ENCODE measurements around the gene FILIP1L. TPM values are rescaled to one million over a fixed set of nuclear protein-coding genes. Genes with fewer than 3 reads are reported as not detected.

The FILIP1L gene
- total and polyA plus RNA-seq, 2 donors (not counting 1 experiment from before 2014, with no cell fraction given), result 0.32 to 0.48 TPM

DNA sequence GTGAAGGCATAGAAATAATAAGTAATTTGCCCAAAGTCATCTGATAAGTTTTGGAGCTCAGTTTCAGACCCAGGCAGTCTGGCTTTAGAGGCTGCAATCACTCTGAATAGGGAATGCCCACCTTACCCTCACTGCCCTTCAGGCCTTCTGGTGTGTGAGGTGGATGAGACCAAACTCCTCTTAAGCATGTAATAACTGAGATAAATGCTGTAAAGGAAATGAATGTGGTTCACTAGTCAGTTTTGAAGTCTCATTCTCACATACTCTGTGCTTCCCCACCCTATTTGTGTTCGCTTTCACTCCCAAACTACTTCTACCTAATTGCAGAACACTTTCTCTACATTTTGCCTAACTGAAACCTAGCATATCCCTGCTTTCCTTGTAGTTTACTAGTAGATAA is 144.1 kb downstream of the FILIP1L start:
- Histone ChIP-seq H3K36me3 (replicated peaks in 1 of 2; ENCODE audit: control extremely low read depth in 1 of 2, control insufficient read depth in 1 of 2, extremely low read depth in 1 of 2, insufficient read depth in 2 of 2, low read length in 1 of 2) (no peaks in the 10 kb centered on the region), H4K20me1 (ENCODE audit: control insufficient read depth, insufficient read depth, low read length, poor library complexity, severe bottlenecking) (no peaks in the 10 kb centered on the region), H3K79me2 (ENCODE audit: control insufficient read depth, insufficient read depth, low read length) (no peaks in the 10 kb centered on the region), H3K27ac (ENCODE audit: low read length in 2 of 2) (no peak overlapping the region), H2AFZ (ENCODE audit: insufficient read depth, low read depth, low read length, poor library complexity, severe bottlenecking) (no peak overlapping the region), H3K4me1 (ENCODE audit: control insufficient read depth in 2 of 2, insufficient read depth in 2 of 2, low read length in 2 of 2) (no peaks in the 10 kb centered on the region), H3K4me2 (replicated peaks; ENCODE audit: low read depth, low read length, poor library complexity, severe bottlenecking) (no peak overlapping the region), H3K9me3 (ENCODE audit: control extremely low read depth in 1 of 3, control insufficient read depth in 2 of 3, insufficient read depth in 1 of 3, low read length in 2 of 3) (no peaks in the 10 kb centered on the region), H3K4me3 (ENCODE audit: control extremely low read depth in 1 of 5, extremely low read depth in 1 of 5, insufficient read depth in 1 of 5, low read depth in 2 of 5, low read length in 4 of 5) (no peak overlapping the region), H3K27me3 (replicated peaks in 1 of 4; ENCODE audit: control extremely low read depth in 1 of 4, control insufficient read depth in 3 of 4, insufficient read depth in 4 of 4, low read length in 3 of 4) (no peaks in the 10 kb centered on the region), H3K9ac (ENCODE audit: low read length) (no peak overlapping the region)
- H3K9me3 Mint-ChIP-seq (ENCODE audit: insufficient read depth), result no peaks in the 10 kb centered on the region
- no peak overlapping the region for H3K27ac Mint-ChIP-seq
- ATAC-seq (ENCODE audit: low read depth), result no peak
- ChIA-PET CTCF (no interaction called here), POLR2A (no interaction called here)
- H3K27me3 Mint-ChIP-seq, result no peaks in the 10 kb centered on the region
- peaks cover 2% of the 10 kb centered on the region for H3K4me1 Mint-ChIP-seq
- DNase-seq, result no peak
- no peak overlapping the region for H3K4me3 Mint-ChIP-seq
- intact Hi-C loops (cut with micrococcal nuclease), result no loop called here
- no CpG with 5 or more reads among the region's 1 CpG for WGBS (ENCODE audit: insufficient coverage)
- TF ChIP-seq, protein P1, sequence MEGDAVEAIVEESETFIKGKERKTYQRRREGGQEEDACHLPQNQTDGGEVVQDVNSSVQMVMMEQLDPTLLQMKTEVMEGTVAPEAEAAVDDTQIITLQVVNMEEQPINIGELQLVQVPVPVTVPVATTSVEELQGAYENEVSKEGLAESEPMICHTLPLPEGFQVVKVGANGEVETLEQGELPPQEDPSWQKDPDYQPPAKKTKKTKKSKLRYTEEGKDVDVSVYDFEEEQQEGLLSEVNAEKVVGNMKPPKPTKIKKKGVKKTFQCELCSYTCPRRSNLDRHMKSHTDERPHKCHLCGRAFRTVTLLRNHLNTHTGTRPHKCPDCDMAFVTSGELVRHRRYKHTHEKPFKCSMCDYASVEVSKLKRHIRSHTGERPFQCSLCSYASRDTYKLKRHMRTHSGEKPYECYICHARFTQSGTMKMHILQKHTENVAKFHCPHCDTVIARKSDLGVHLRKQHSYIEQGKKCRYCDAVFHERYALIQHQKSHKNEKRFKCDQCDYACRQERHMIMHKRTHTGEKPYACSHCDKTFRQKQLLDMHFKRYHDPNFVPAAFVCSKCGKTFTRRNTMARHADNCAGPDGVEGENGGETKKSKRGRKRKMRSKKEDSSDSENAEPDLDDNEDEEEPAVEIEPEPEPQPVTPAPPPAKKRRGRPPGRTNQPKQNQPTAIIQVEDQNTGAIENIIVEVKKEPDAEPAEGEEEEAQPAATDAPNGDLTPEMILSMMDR (IDR thresholded peaks at IDR 0.05), result no peak
- no peak for TF ChIP-seq EZH2 (IDR thresholded peaks at IDR 0.05; ENCODE audit: borderline replicate concordance, insufficient read depth, low read depth, low read length, poor library complexity, severe bottlenecking)

DNA sequence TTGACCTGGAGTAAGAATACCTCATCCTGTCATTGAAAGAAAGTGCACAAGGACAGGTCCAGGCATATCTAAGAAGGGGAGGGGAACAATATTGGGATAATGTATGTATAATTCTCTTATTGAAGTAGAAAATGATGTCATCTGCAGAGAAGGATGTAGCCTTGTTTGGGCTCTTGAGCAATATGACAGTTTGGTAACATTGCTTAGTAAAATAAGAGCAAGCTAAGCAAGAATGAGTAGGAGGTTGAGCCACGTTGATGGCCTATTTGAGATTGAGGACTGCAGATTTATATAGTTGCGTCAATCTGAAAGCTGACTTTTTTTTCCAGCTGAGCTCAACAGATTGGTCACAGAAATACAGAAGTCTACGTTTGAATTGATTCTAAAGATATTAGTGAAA is 145.2 kb downstream of the FILIP1L start:
- Mint-ChIP-seq H3K27ac (no peak overlapping the region), H3K4me3 (no peak overlapping the region), H3K27me3 (no peaks in the 10 kb centered on the region), H3K9me3 (ENCODE audit: insufficient read depth) (no peaks in the 10 kb centered on the region), H3K4me1 (peaks cover 2% of the 10 kb centered on the region)
- no peak for DNase-seq
- TF ChIP-seq, protein P1 (IDR thresholded peaks at IDR 0.05), result no peak
- TF ChIP-seq EZH2 (IDR thresholded peaks at IDR 0.05; ENCODE audit: borderline replicate concordance, insufficient read depth, low read depth, low read length, poor library complexity, severe bottlenecking), result no peak
- Histone ChIP-seq H3K4me3 (ENCODE audit: control extremely low read depth in 1 of 5, extremely low read depth in 1 of 5, insufficient read depth in 1 of 5, low read depth in 2 of 5, low read length in 4 of 5) (no peak overlapping the region), H3K79me2 (ENCODE audit: control insufficient read depth, insufficient read depth, low read length) (no peaks in the 10 kb centered on the region), H4K20me1 (ENCODE audit: control insufficient read depth, insufficient read depth, low read length, poor library complexity, severe bottlenecking) (no peaks in the 10 kb centered on the region), H3K27ac (ENCODE audit: low read length in 2 of 2) (no peak overlapping the region), H3K4me2 (replicated peaks; ENCODE audit: low read depth, low read length, poor library complexity, severe bottlenecking) (no peak overlapping the region), H3K27me3 (replicated peaks in 1 of 4; ENCODE audit: control extremely low read depth in 1 of 4, control insufficient read depth in 3 of 4, insufficient read depth in 4 of 4, low read length in 3 of 4) (no peaks in the 10 kb centered on the region), H3K36me3 (replicated peaks in 1 of 2; ENCODE audit: control extremely low read depth in 1 of 2, control insufficient read depth in 1 of 2, extremely low read depth in 1 of 2, insufficient read depth in 2 of 2, low read length in 1 of 2) (no peaks in the 10 kb centered on the region), H2AFZ (ENCODE audit: insufficient read depth, low read depth, low read length, poor library complexity, severe bottlenecking) (no peak overlapping the region), H3K4me1 (ENCODE audit: control insufficient read depth in 2 of 2, insufficient read depth in 2 of 2, low read length in 2 of 2) (no peaks in the 10 kb centered on the region), H3K9ac (ENCODE audit: low read length) (no peak overlapping the region), H3K9me3 (ENCODE audit: control extremely low read depth in 1 of 3, control insufficient read depth in 2 of 3, insufficient read depth in 1 of 3, low read length in 2 of 3) (no peaks in the 10 kb centered on the region)
- POLR2A ChIA-PET, result no interaction called here
- intact Hi-C loops (cut with micrococcal nuclease), result no loop called here
- WGBS (ENCODE audit: insufficient coverage), result 84% methylated on average over 3 of the region's 3 CpGs
- CTCF ChIA-PET, result no interaction called here
- no peak for ATAC-seq (ENCODE audit: low read depth)

Measured in B cell (primary cell).